GM06990 (cell line): ENCODE results near the gene OSBPL10.

Source experiments
- DNase-seq: peaks from one replicate; pipeline ENCODE4 v3.0.0-alpha.2; 2011; ENCODE audit not compliant: insufficient read length; ENCODE audit errors: extremely low read depth
- H3K27me3 ChIP-seq: replicated peaks from 2 replicates; pipeline ENCODE4 v1.6.0; 2011; ENCODE audit warnings: low read length; ENCODE audit not compliant: control insufficient read depth, insufficient read depth
- H3K36me3 ChIP-seq: 2 replicates; pipeline ENCODE4 v1.5.1; 2011; ENCODE audit warnings: low read length; ENCODE audit not compliant: control insufficient read depth, insufficient read depth
- H3K4me3 ChIP-seq: replicated peaks from 2 replicates; pipeline ENCODE4 v1.5.1; 2011; ENCODE audit warnings: low read depth, mild to moderate bottlenecking, control low read depth, low read length
- CTCF ChIP-seq: IDR thresholded peaks from 2 replicates; pipeline ENCODE4 v1.5.1; 2011; ENCODE audit warnings: low read length, control low read depth, mild to moderate bottlenecking, inconsistent platforms; ENCODE audit not compliant: insufficient read depth, poor library complexity, severe bottlenecking

Gene OSBPL10

GRCh38 chr3:31955581-31955980 lies 25.5 kb downstream of the OSBPL10 start:
- H3K4me3 ChIP-seq = no peak overlapping the region
- H3K27me3 ChIP-seq = no peaks in the 10 kb centered on the region
- DNase-seq = no peak
- no peak for TF ChIP-seq CTCF
- no peaks in the 10 kb centered on the region for H3K36me3 ChIP-seq

DNA sequence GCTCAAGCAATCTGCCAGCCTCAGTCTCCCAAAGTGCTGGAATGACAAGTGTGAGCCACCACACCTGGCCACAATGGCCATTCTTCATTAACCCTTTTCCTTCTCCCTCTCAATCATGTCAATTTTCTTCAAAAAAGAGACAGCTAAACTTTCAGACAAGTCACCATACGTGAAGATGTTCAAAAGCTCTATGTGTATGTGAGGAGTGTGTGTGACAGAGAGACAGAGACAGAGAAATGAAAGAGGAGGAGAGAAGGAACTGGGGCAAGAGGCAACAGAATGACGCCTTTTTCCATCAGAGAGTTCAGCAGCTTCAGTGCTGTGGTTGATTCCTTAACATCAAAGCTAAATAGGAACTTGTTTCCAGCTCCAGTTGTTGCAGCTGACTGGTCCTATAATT lies 27.4 kb downstream of the OSBPL10 start:
- DNase-seq = no peak
- no peaks in the 10 kb centered on the region for H3K27me3 ChIP-seq
- no peak overlapping the region for H3K4me3 ChIP-seq
- no peak for TF ChIP-seq CTCF
- H3K36me3 ChIP-seq = no peaks in the 10 kb centered on the region

- DNase-seq = no peak
- H3K27me3 ChIP-seq = no peaks in the 10 kb centered on the region
- no peak overlapping the region for H3K4me3 ChIP-seq
- H3K36me3 ChIP-seq = no peaks in the 10 kb centered on the region
- no peak for TF ChIP-seq CTCF
Measured at GRCh38 chr3:31953091-31953490, 28.0 kb downstream of the OSBPL10 start.

- Histone ChIP-seq H3K4me3 (no peak overlapping the region), H3K27me3 (peaks cover under 1% of the 10 kb centered on the region), H3K36me3 (no peaks in the 10 kb centered on the region)
- DNase-seq = peak; percentile 49
- TF ChIP-seq CTCF = no peak
Measured at GRCh38 chr3:31952205-31952604, 28.9 kb downstream of the OSBPL10 start.

- no peak for TF ChIP-seq CTCF
- Histone ChIP-seq H3K4me3 (no peak overlapping the region), H3K36me3 (no peaks in the 10 kb centered on the region), H3K27me3 (peaks cover 2% of the 10 kb centered on the region)
- no peak for DNase-seq
Measured at GRCh38 chr3:31948280-31948679, 32.8 kb downstream of the OSBPL10 start.

GRCh38 chr3:31947671-31948091 lies 33.4 kb downstream of the OSBPL10 start:
- Histone ChIP-seq H3K4me3 (no peak overlapping the region), H3K36me3 (no peaks in the 10 kb centered on the region), H3K27me3 (peaks cover 2% of the 10 kb centered on the region)
- no peak for TF ChIP-seq CTCF
- DNase-seq = no peak
